DND-41 (cell line): ENCODE results near the gene SERPINB4.
"Not testable (repeated sequence)": the region's sequence is repeated elsewhere in the genome, so short reads cannot be mapped to it uniquely, and the experiment has no call there.

ENCODE experiments used
- ATAC-seq: fragments of 200-7000 bp; cut with Tn5 transposase; 3 replicates; pipeline ENCODE4 v1.9.1; 2021; ENCODE audit warnings: low read depth; ENCODE audit not compliant: insufficient read depth
- DNase-seq: peaks from one replicate; pipeline ENCODE4 v3.0.0-alpha.2; 2020
- H2AFZ ChIP-seq: 2 replicates; pipeline ENCODE4 v1.6.0; 2012; ENCODE audit warnings: low read depth, low read length
- H3K27ac ChIP-seq: 2 replicates; pipeline ENCODE4 v1.5.1; 2012; ENCODE audit warnings: low read length, inconsistent platforms
- H3K27me3 ChIP-seq: fragments of 200-600 bp; sonication (generic); 2 replicates; pipeline ENCODE4 v1.6.0; 2012; ENCODE audit warnings: low read length, mild to moderate bottlenecking, inconsistent platforms; ENCODE audit not compliant: insufficient read depth, poor library complexity
- H3K36me3 ChIP-seq: 2 replicates; pipeline ENCODE4 v1.5.1; 2012; ENCODE audit warnings: low read length, inconsistent platforms; ENCODE audit not compliant: insufficient read depth
- H3K4me1 ChIP-seq: 2 replicates; pipeline ENCODE4 v1.5.1; 2012; ENCODE audit warnings: mild to moderate bottlenecking, low read length; ENCODE audit not compliant: insufficient read depth
- H3K4me2 ChIP-seq: 2 replicates; pipeline ENCODE4 v1.6.0; 2012; ENCODE audit warnings: mild to moderate bottlenecking, moderate library complexity, low read length, inconsistent platforms; ENCODE audit not compliant: insufficient read depth
- H3K4me3 ChIP-seq, 2 experiments: fragments of 200-600 bp in 1 of 2; shearing (Covaris generic) in 1 of 2; 2 replicates each; pipeline ENCODE4 v1.5.1; 2012 to 2016; ENCODE audit warnings: inconsistent platforms in 2 of 2, low read length in 2 of 2, mild to moderate bottlenecking in 2 of 2, low read depth in 1 of 2, moderate library complexity in 1 of 2
- H3K79me2 ChIP-seq: 2 replicates; pipeline ENCODE4 v1.6.0; 2012; ENCODE audit warnings: low read length, inconsistent platforms; ENCODE audit not compliant: insufficient read depth
- H3K9ac ChIP-seq: 2 replicates; pipeline ENCODE4 v1.6.0; 2012; ENCODE audit warnings: low read depth, mild to moderate bottlenecking, inconsistent platforms, low read length, moderate library complexity
- H3K9me3 ChIP-seq: 2 replicates; pipeline ENCODE4 v1.5.1; 2012; ENCODE audit warnings: low read length, moderate library complexity, mild to moderate bottlenecking, inconsistent platforms; ENCODE audit not compliant: insufficient read depth, severe bottlenecking
- H4K20me1 ChIP-seq: 2 replicates; pipeline ENCODE4 v1.6.0; 2012; ENCODE audit warnings: low read length; ENCODE audit not compliant: insufficient read depth
- CTCF ChIP-seq: IDR thresholded peaks from 2 replicates; pipeline ENCODE4 v1.5.1; 2012; ENCODE audit warnings: borderline replicate concordance, low read length, moderate library complexity, mild to moderate bottlenecking; ENCODE audit not compliant: poor library complexity, severe bottlenecking; ENCODE audit errors: extremely low read depth
- EZH2 ChIP-seq: IDR thresholded peaks from 3 replicates; pipeline ENCODE4 v1.6.1; 2012; ENCODE audit warnings: borderline replicate concordance, low read depth, mild to moderate bottlenecking, moderate library complexity, low read length, inconsistent platforms; ENCODE audit not compliant: severe bottlenecking

The SERPINB4 gene

GRCh38 chr18:63644142-63644541 is at the start of gene SERPINB4:
SERPINB4 (minus strand) TSS chr18:63644256; CDS start chr18:63643577, 679 bp downstream.
- not testable (repeated sequence) for H3K36me3 ChIP-seq, DNase-seq, H3K9me3 ChIP-seq, H3K4me1 ChIP-seq, H3K4me3 ChIP-seq, H3K9ac ChIP-seq, ATAC-seq, H3K4me2 ChIP-seq, H3K27me3 ChIP-seq, H4K20me1 ChIP-seq, H3K27ac ChIP-seq, H3K79me2 ChIP-seq, H2AFZ ChIP-seq

- no peaks in the 10 kb centered on the region for H3K36me3 ChIP-seq
- no peaks in the 10 kb centered on the region for H3K4me1 ChIP-seq
- no peak overlapping the region for H2AFZ ChIP-seq
- DNase-seq (no peak), ATAC-seq (no peak)
- no peaks in the 10 kb centered on the region for H3K79me2 ChIP-seq
- no peak overlapping the region for H3K4me3 ChIP-seq
- H3K9me3 ChIP-seq = no peaks in the 10 kb centered on the region
- H3K9ac ChIP-seq = no peak overlapping the region
- H3K27me3 ChIP-seq = peaks cover 2% of the 10 kb centered on the region
- no peak overlapping the region for H3K4me2 ChIP-seq
- H3K27ac ChIP-seq = no peak overlapping the region
- no peaks in the 10 kb centered on the region for H4K20me1 ChIP-seq
- TF ChIP-seq EZH2 (no peak), CTCF (no peak)
Observed at GRCh38 chr18:63689064-63689463, 45.0 kb upstream of the SERPINB4 start.

GRCh38 chr18:63686871-63687270 is 42.8 kb upstream of the SERPINB4 start:
- no peak overlapping the region for H3K9ac ChIP-seq
- H3K27ac ChIP-seq = no peak overlapping the region
- DNase-seq = no peak
- no peak for ATAC-seq
- peaks cover 2% of the 10 kb centered on the region for H3K27me3 ChIP-seq
- H3K79me2 ChIP-seq = no peaks in the 10 kb centered on the region
- no peak overlapping the region for H3K4me2 ChIP-seq
- no peak overlapping the region for H3K4me3 ChIP-seq
- H3K9me3 ChIP-seq = no peaks in the 10 kb centered on the region
- no peaks in the 10 kb centered on the region for H3K4me1 ChIP-seq
- TF ChIP-seq CTCF = no peak
- no peak for TF ChIP-seq EZH2
- no peak overlapping the region for H2AFZ ChIP-seq
- H3K36me3 ChIP-seq = no peaks in the 10 kb centered on the region
- no peaks in the 10 kb centered on the region for H4K20me1 ChIP-seq

GRCh38 chr18:63684718-63685117 is 40.7 kb upstream of the SERPINB4 start:
- H4K20me1 ChIP-seq = no peaks in the 10 kb centered on the region
- H3K4me2 ChIP-seq = no peak overlapping the region
- H3K9ac ChIP-seq = no peak overlapping the region
- no peak for DNase-seq
- H3K9me3 ChIP-seq = no peaks in the 10 kb centered on the region
- TF ChIP-seq EZH2 (no peak), CTCF (no peak)
- no peaks in the 10 kb centered on the region for H3K79me2 ChIP-seq
- H3K36me3 ChIP-seq = no peaks in the 10 kb centered on the region
- no peak overlapping the region for H2AFZ ChIP-seq
- no peak overlapping the region for H3K4me3 ChIP-seq
- peaks cover 2% of the 10 kb centered on the region for H3K27me3 ChIP-seq
- no peak overlapping the region for H3K27ac ChIP-seq
- no peaks in the 10 kb centered on the region for H3K4me1 ChIP-seq
- no peak for ATAC-seq
